ENCODE results near the gene ADGRB2.

Gene ADGRB2

GRCh38 chr1:31734582-31735107, 29.5 kb downstream of the ADGRB2 start:
- H3K4me1 ChIP-seq (ENCODE audit: insufficient read depth, insufficient read length): peaks cover 15% of the 10 kb centered on the region
- peaks cover 63% of the 10 kb centered on the region for H3K36me3 ChIP-seq (ENCODE audit: insufficient read depth, insufficient read length, low read length)
- H3K27me3 ChIP-seq (ENCODE audit: insufficient read depth, insufficient read length): no peaks in the 10 kb centered on the region
- no peak overlapping the region for H3K9ac ChIP-seq (ENCODE audit: insufficient read length, low read depth)
- no peaks in the 10 kb centered on the region for H3K9me3 ChIP-seq (ENCODE audit: insufficient read depth, low read length)
- TF ChIP-seq YY1 (IDR thresholded peaks at IDR 0.05; ENCODE audit: insufficient read depth, insufficient read length) (no peak), SUZ12 (IDR thresholded peaks at IDR 0.05; ENCODE audit: extremely low read depth, insufficient read depth, insufficient read length) (no peak), ZNF274 (IDR thresholded peaks at IDR 0.05; ENCODE audit: low read depth, low read length) (no peak)
- H3K4me3 ChIP-seq (ENCODE audit: insufficient read length, low read depth): no peak overlapping the region
- DNase-seq (ENCODE audit: low read depth, low spot score): no peak

GRCh38 chr1:31733389-31734219, 30.5 kb downstream of the ADGRB2 start:
- no peak overlapping the region for H3K9ac ChIP-seq (ENCODE audit: insufficient read length, low read depth)
- H3K36me3 ChIP-seq (ENCODE audit: insufficient read depth, insufficient read length, low read length): peaks cover 58% of the 10 kb centered on the region
- H3K4me1 ChIP-seq (ENCODE audit: insufficient read depth, insufficient read length): peaks cover 7% of the 10 kb centered on the region
- H3K4me3 ChIP-seq (ENCODE audit: insufficient read length, low read depth): no peak overlapping the region
- TF ChIP-seq ZNF274 (IDR thresholded peaks at IDR 0.05; ENCODE audit: low read depth, low read length) (no peak), SUZ12 (IDR thresholded peaks at IDR 0.05; ENCODE audit: extremely low read depth, insufficient read depth, insufficient read length) (no peak), YY1 (IDR thresholded peaks at IDR 0.05; ENCODE audit: insufficient read depth, insufficient read length) (no peak)
- H3K9me3 ChIP-seq (ENCODE audit: insufficient read depth, low read length): no peaks in the 10 kb centered on the region
- no peaks in the 10 kb centered on the region for H3K27me3 ChIP-seq (ENCODE audit: insufficient read depth, insufficient read length)
- no peak for DNase-seq (ENCODE audit: low read depth, low spot score)

- no peaks in the 10 kb centered on the region for H3K27me3 ChIP-seq (ENCODE audit: insufficient read depth, insufficient read length)
- TF ChIP-seq YY1 (IDR thresholded peaks at IDR 0.05; ENCODE audit: insufficient read depth, insufficient read length) (no peak), ZNF274 (IDR thresholded peaks at IDR 0.05; ENCODE audit: low read depth, low read length) (no peak), SUZ12 (IDR thresholded peaks at IDR 0.05; ENCODE audit: extremely low read depth, insufficient read depth, insufficient read length) (no peak)
- H3K4me3 ChIP-seq (ENCODE audit: insufficient read length, low read depth): no peak overlapping the region
- DNase-seq (ENCODE audit: low read depth, low spot score): no peak
- no peak overlapping the region for H3K9ac ChIP-seq (ENCODE audit: insufficient read length, low read depth)
- peaks cover 7% of the 10 kb centered on the region for H3K4me1 ChIP-seq (ENCODE audit: insufficient read depth, insufficient read length)
- H3K36me3 ChIP-seq (ENCODE audit: insufficient read depth, insufficient read length, low read length): peaks cover 58% of the 10 kb centered on the region
- no peaks in the 10 kb centered on the region for H3K9me3 ChIP-seq (ENCODE audit: insufficient read depth, low read length)
Observed at GRCh38 chr1:31732751-31733289, 31.3 kb downstream of the ADGRB2 start.

- Histone ChIP-seq H3K9me3 (ENCODE audit: insufficient read depth, low read length) (no peaks in the 10 kb centered on the region), H3K36me3 (ENCODE audit: insufficient read depth, insufficient read length, low read length) (peaks cover 61% of the 10 kb centered on the region), H3K27me3 (ENCODE audit: insufficient read depth, insufficient read length) (no peaks in the 10 kb centered on the region), H3K4me3 (ENCODE audit: insufficient read length, low read depth) (no peak overlapping the region), H3K9ac (ENCODE audit: insufficient read length, low read depth) (no peak overlapping the region), H3K4me1 (ENCODE audit: insufficient read depth, insufficient read length) (peaks cover 7% of the 10 kb centered on the region)
- TF ChIP-seq SUZ12 (IDR thresholded peaks at IDR 0.05; ENCODE audit: extremely low read depth, insufficient read depth, insufficient read length): no peak
- no peak for TF ChIP-seq ZNF274 (IDR thresholded peaks at IDR 0.05; ENCODE audit: low read depth, low read length)
- TF ChIP-seq YY1 (IDR thresholded peaks at IDR 0.05; ENCODE audit: insufficient read depth, insufficient read length): no peak
- no peak for DNase-seq (ENCODE audit: low read depth, low spot score)
Observed at GRCh38 chr1:31732343-31732742, 31.8 kb downstream of the ADGRB2 start.

GRCh38 chr1:31731049-31731565, 33.0 kb downstream of the ADGRB2 start:
- peaks cover 10% of the 10 kb centered on the region for H3K4me1 ChIP-seq (ENCODE audit: insufficient read depth, insufficient read length)
- no peaks in the 10 kb centered on the region for H3K27me3 ChIP-seq (ENCODE audit: insufficient read depth, insufficient read length)
- no peak overlapping the region for H3K9ac ChIP-seq (ENCODE audit: insufficient read length, low read depth)
- H3K4me3 ChIP-seq (ENCODE audit: insufficient read length, low read depth): no peak overlapping the region
- H3K36me3 ChIP-seq (ENCODE audit: insufficient read depth, insufficient read length, low read length): peaks cover 66% of the 10 kb centered on the region
- DNase-seq (ENCODE audit: low read depth, low spot score): no peak
- no peaks in the 10 kb centered on the region for H3K9me3 ChIP-seq (ENCODE audit: insufficient read depth, low read length)
- TF ChIP-seq YY1 (IDR thresholded peaks at IDR 0.05; ENCODE audit: insufficient read depth, insufficient read length) (no peak), ZNF274 (IDR thresholded peaks at IDR 0.05; ENCODE audit: low read depth, low read length) (no peak), SUZ12 (IDR thresholded peaks at IDR 0.05; ENCODE audit: extremely low read depth, insufficient read depth, insufficient read length) (no peak)

- TF ChIP-seq YY1 (IDR thresholded peaks at IDR 0.05; ENCODE audit: insufficient read depth, insufficient read length) (no peak), SUZ12 (IDR thresholded peaks at IDR 0.05; ENCODE audit: extremely low read depth, insufficient read depth, insufficient read length) (no peak), ZNF274 (IDR thresholded peaks at IDR 0.05; ENCODE audit: low read depth, low read length) (no peak)
- Histone ChIP-seq H3K9ac (ENCODE audit: insufficient read length, low read depth) (no peak overlapping the region), H3K9me3 (ENCODE audit: insufficient read depth, low read length) (no peaks in the 10 kb centered on the region), H3K27me3 (ENCODE audit: insufficient read depth, insufficient read length) (no peaks in the 10 kb centered on the region), H3K36me3 (ENCODE audit: insufficient read depth, insufficient read length, low read length) (peaks cover 62% of the 10 kb centered on the region), H3K4me3 (ENCODE audit: insufficient read length, low read depth) (no peak overlapping the region), H3K4me1 (ENCODE audit: insufficient read depth, insufficient read length) (peaks cover 10% of the 10 kb centered on the region)
- no peak for DNase-seq (ENCODE audit: low read depth, low spot score)
Observed at GRCh38 chr1:31730336-31731048, 33.6 kb downstream of the ADGRB2 start.
